Caco-2 (cell line): Measurements from ENCODE around the gene ACTR1A. TPM values are rescaled to one million over a fixed set of nuclear protein-coding genes. Genes with fewer than 3 reads are reported as not detected.

ENCODE experiments used
- BruUV-seq: library from RNA; stranded (reverse); fragments of 400-500 nt; replicated peaks from 2 replicates; lab custom pipeline; 2021; lab: Mats Ljungman, UMichigan
- CTCF ChIA-PET: fragments of 300-600 bp; sonication (Branson Sonifier 250); formaldehyde crosslinking; loops from one replicate; lab custom pipeline; 2022; ENCODE audit warnings: antibody characterized with exemption; lab: Charles Lee
- POLR2A ChIA-PET: fragments of 300-600 bp; sonication (Branson Sonifier 250); formaldehyde crosslinking; loops from one replicate; lab custom pipeline; 2022; ENCODE audit warnings: antibody characterized with exemption; lab: Charles Lee
- DNase-seq, 2 experiments: peaks; one replicate each; pipeline versions ENCODE4 v3.0.0 to v3.0.0-alpha.2; 2020 to 2022
- H3K27me3 ChIP-seq: replicated peaks from 2 replicates; pipeline ENCODE4 v1.6.0; 2011; ENCODE audit warnings: low read length; ENCODE audit not compliant: control insufficient read depth, insufficient read depth
- H3K36me3 ChIP-seq: 2 replicates; pipeline ENCODE4 v1.5.1; 2011; ENCODE audit warnings: low read length; ENCODE audit not compliant: control insufficient read depth, insufficient read depth
- H3K4me1 ChIP-seq: fragments of 250-450 bp; sonication (Bioruptor Pico); 2 replicates; pipeline ENCODE4 v1.5.1; 2020; ENCODE audit warnings: mild to moderate bottlenecking
- H3K4me3 ChIP-seq: 2 replicates; pipeline ENCODE4 v1.5.1; 2011; ENCODE audit warnings: low read depth, mild to moderate bottlenecking, control low read depth, low read length
- H3K9me3 ChIP-seq: fragments of 250-450 bp; sonication (Bioruptor Pico); 2 replicates; pipeline ENCODE4 v1.5.1; 2020; ENCODE audit warnings: mild to moderate bottlenecking, moderate library complexity
- H3K27ac Mint-ChIP-seq: one replicate; pipeline ENCODE4 v1.8.0; 2022; ENCODE audit warnings: mixed read lengths; ENCODE audit not compliant: unreplicated experiment
- H3K27me3 Mint-ChIP-seq: one replicate; pipeline ENCODE4 v1.8.0; 2022; ENCODE audit warnings: mixed read lengths; ENCODE audit not compliant: insufficient read depth, unreplicated experiment
- H3K36me3 Mint-ChIP-seq: one replicate; pipeline ENCODE4 v1.8.0; 2022; ENCODE audit warnings: mild to moderate bottlenecking, mixed read lengths; ENCODE audit not compliant: insufficient read depth, unreplicated experiment
- H3K4me1 Mint-ChIP-seq: one replicate; pipeline ENCODE4 v1.8.0; 2022; ENCODE audit warnings: low read depth, mixed read lengths; ENCODE audit not compliant: unreplicated experiment
- H3K4me3 Mint-ChIP-seq: one replicate; pipeline ENCODE4 v1.8.0; 2022; ENCODE audit warnings: mild to moderate bottlenecking, moderate library complexity, mixed read lengths; ENCODE audit not compliant: unreplicated experiment
- H3K9me3 Mint-ChIP-seq: one replicate; pipeline ENCODE4 v1.8.0; 2022; ENCODE audit warnings: mixed read lengths; ENCODE audit not compliant: unreplicated experiment
- CTCF ChIP-seq, 2 experiments: fragments of 200-600 bp in 1 of 2; IDR thresholded peaks; 1 replicate in 1 of 2; 2 replicates in 1 of 2; pipeline versions ENCODE4 v1.5.1 to v1.8.0; 2011 to 2022; ENCODE audit warnings: antibody characterized with exemption in 1 of 2, control low read depth in 1 of 2, inconsistent platforms in 1 of 2, low read depth in 1 of 2, low read length in 1 of 2, mild to moderate bottlenecking in 1 of 2, moderate library complexity in 1 of 2; ENCODE audit not compliant: insufficient read depth in 1 of 2, severe bottlenecking in 1 of 2, unreplicated experiment in 1 of 2
- intact Hi-C: fragments of 100-400 bp; cut with micrococcal nuclease; formaldehyde crosslinking; loops from one replicate; pipeline ENCODE4 v1.10.0; 2022; ENCODE audit not compliant: unreplicated experiment
- total RNA-seq: library from RNA; stranded (reverse); gene quantifications from 2 replicates; pipeline ENCODE4 v1.2.3, GENCODE V29; 2022

ACTR1A gene
- total RNA-seq, 1 experiment from 2014 or later, result 65.9 TPM

- Histone ChIP-seq H3K9me3 (no peaks in the 10 kb centered on the region), H3K27me3 (no peaks in the 10 kb centered on the region), H3K4me3 (peak overlapping the region; percentile 84), H3K4me1 (peaks cover 31% of the 10 kb centered on the region), H3K36me3 (no peaks in the 10 kb centered on the region)
- no peaks in the 10 kb centered on the region for H3K27me3 Mint-ChIP-seq
- intact Hi-C loops, result loop anchor here (1.0 kb wide), 3 partner anchors 12 to 55 kb away; partner anchors contain the start of gene CUEDC2
- peak overlapping the region; percentile 90 for H3K27ac Mint-ChIP-seq
- TSS peak; percentile 48 for BruUV-seq
- no peaks in the 10 kb centered on the region for H3K9me3 Mint-ChIP-seq
- peaks cover 45% of the 10 kb centered on the region for H3K36me3 Mint-ChIP-seq
- peaks cover 22% of the 10 kb centered on the region for H3K4me1 Mint-ChIP-seq
- peak; percentile 90 to 92 for DNase-seq
- CTCF ChIA-PET, result interaction anchor here (1.2 to 2.0 kb wide), 3 partner anchors 17 to 195 kb away, joined by 3 to 8 read pairs (median 5); partner anchors contain the start of genes CUEDC2 and TRIM8
- H3K4me3 Mint-ChIP-seq, result peak overlapping the region; percentile 90
- POLR2A ChIA-PET, result interaction anchor here (0.6 to 2.4 kb wide), 7 partner anchors 8 to 113 kb away, joined by 3 to 23 read pairs (median 6); partner anchors contain the start of gene CUEDC2
- no peak for TF ChIP-seq CTCF (IDR thresholded peaks at IDR 0.05; ENCODE audit: insufficient read depth in 1 of 2, low read depth in 1 of 2, low read length in 1 of 2, severe bottlenecking in 1 of 2, unreplicated experiment in 1 of 2)
These were observed 53.0 kb downstream of the ACTR1A start for GRCh38 chr10:102449321-102450123.

DNA sequence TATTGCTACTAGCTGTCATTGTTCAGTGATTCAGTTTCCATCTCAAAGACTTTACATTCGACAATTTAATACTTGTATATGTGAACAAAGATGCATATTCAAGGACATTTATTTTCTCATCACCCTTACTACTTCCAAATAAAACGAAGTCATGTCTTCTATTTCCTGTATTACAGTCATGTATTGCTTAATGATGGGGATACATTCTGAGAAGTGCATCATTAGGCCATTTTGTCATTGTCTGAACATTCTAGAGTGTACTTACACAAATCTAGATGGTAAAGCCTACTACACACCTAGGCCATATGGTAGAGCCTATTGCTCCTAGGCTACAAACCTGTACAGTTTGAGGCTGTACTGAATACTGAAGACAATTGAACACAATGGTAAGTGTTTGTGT, 57.7 kb downstream of the ACTR1A start:
- POLR2A ChIA-PET, result no interaction called here
- DNase-seq, result no peak
- no peak overlapping the region for H3K4me3 ChIP-seq
- Mint-ChIP-seq H3K27me3 (no peaks in the 10 kb centered on the region), H3K27ac (no peak overlapping the region), H3K9me3 (no peaks in the 10 kb centered on the region), H3K4me3 (no peak overlapping the region), H3K4me1 (peaks cover 9% of the 10 kb centered on the region), H3K36me3 (peaks cover 9% of the 10 kb centered on the region)
- intact Hi-C loops, result no loop called here
- no peaks in the 10 kb centered on the region for H3K27me3 ChIP-seq
- peaks cover 5% of the 10 kb centered on the region for H3K4me1 ChIP-seq
- BruUV-seq, result no TSS peak
- no peak for TF ChIP-seq CTCF (IDR thresholded peaks at IDR 0.05; ENCODE audit: insufficient read depth in 1 of 2, low read depth in 1 of 2, low read length in 1 of 2, severe bottlenecking in 1 of 2, unreplicated experiment in 1 of 2)
- CTCF ChIA-PET, result no interaction called here
- H3K36me3 ChIP-seq, result no peaks in the 10 kb centered on the region
- H3K9me3 ChIP-seq, result no peaks in the 10 kb centered on the region

- POLR2A ChIA-PET, result no interaction called here
- DNase-seq, result no peak
- Mint-ChIP-seq H3K4me1 (peaks cover 19% of the 10 kb centered on the region), H3K36me3 (no peaks in the 10 kb centered on the region), H3K4me3 (no peak overlapping the region), H3K27ac (no peak overlapping the region), H3K9me3 (no peaks in the 10 kb centered on the region), H3K27me3 (no peaks in the 10 kb centered on the region)
- Histone ChIP-seq H3K36me3 (no peaks in the 10 kb centered on the region), H3K9me3 (no peaks in the 10 kb centered on the region), H3K27me3 (no peaks in the 10 kb centered on the region), H3K4me3 (no peak overlapping the region), H3K4me1 (peaks cover 11% of the 10 kb centered on the region)
- CTCF ChIA-PET, result no interaction called here
- TF ChIP-seq CTCF (IDR thresholded peaks at IDR 0.05; ENCODE audit: insufficient read depth in 1 of 2, low read depth in 1 of 2, low read length in 1 of 2, severe bottlenecking in 1 of 2, unreplicated experiment in 1 of 2), result no peak
- BruUV-seq, result no TSS peak
- intact Hi-C loops, result no loop called here
These were observed 64.1 kb downstream of the ACTR1A start for GRCh38 chr10:102438374-102438773.
